GM18520 (cell line): ENCODE data around the gene EFEMP1.
"Not testable (repeated sequence)": the region's sequence is repeated elsewhere in the genome, so short reads cannot be mapped to it uniquely, and the experiment has no call there.

Experiments
- ATAC-seq: cut with Tn5 transposase; IDR thresholded peaks from one replicate; pipeline ENCODE4 v1.9.1; 2021; ENCODE audit not compliant: unreplicated experiment

The EFEMP1 gene

GRCh38 chr2:55837073-55837472, 86.5 kb downstream of the EFEMP1 start:
- ATAC-seq, result no peak

- not testable (repeated sequence) for ATAC-seq
These were observed 91.7 kb downstream of the EFEMP1 start for GRCh38 chr2:55831671-55832410.

- ATAC-seq, result no peak
These were observed 95.7 kb downstream of the EFEMP1 start for GRCh38 chr2:55827855-55828254.

- ATAC-seq, result not testable (repeated sequence)
These were observed 96.2 kb downstream of the EFEMP1 start for GRCh38 chr2:55827428-55827827.

GRCh38 chr2:55826246-55826645, 97.3 kb downstream of the EFEMP1 start:
- no peak for ATAC-seq

GRCh38 chr2:55824551-55825096, 99.0 kb downstream of the EFEMP1 start:
- no peak for ATAC-seq
